GM12872 (cell line): ENCODE data around the gene CES5A.

Experiments used
- TF ChIP-seq, protein P1 (sequence below): IDR thresholded peaks from 3 replicates; pipeline ENCODE4 v1.5.1; 2011; ENCODE audit warnings: low read depth, mild to moderate bottlenecking, low read length, moderate library complexity; ENCODE audit not compliant: insufficient read depth

Gene CES5A, protein sequence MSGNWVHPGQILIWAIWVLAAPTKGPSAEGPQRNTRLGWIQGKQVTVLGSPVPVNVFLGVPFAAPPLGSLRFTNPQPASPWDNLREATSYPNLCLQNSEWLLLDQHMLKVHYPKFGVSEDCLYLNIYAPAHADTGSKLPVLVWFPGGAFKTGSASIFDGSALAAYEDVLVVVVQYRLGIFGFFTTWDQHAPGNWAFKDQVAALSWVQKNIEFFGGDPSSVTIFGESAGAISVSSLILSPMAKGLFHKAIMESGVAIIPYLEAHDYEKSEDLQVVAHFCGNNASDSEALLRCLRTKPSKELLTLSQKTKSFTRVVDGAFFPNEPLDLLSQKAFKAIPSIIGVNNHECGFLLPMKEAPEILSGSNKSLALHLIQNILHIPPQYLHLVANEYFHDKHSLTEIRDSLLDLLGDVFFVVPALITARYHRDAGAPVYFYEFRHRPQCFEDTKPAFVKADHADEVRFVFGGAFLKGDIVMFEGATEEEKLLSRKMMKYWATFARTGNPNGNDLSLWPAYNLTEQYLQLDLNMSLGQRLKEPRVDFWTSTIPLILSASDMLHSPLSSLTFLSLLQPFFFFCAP

DNA sequence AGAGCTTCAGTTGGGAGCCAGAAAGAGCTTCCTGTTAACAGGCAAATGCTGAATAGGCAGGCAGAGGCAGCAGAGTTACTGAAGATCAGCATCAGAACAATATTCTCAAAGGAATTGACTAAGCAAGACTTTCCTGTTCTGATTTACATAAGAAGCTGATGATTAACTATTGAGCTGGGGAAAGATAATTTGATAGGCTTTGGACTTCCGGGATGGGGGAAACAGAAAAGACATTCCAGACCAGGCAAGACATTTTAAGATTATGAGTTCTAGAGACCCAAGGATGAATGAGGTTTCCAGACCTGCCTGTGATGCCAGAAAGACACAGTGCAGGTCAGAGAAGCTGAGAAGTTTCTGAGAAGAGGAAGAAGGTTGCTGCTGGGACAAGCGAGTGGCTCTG, at the start of gene CES5A:
TSS of gene CES5A (minus strand) at position 101 of the 400 bp plus-strand sequence. CDS start 152 bp downstream, outside the sequence.
- TF ChIP-seq, protein P1, sequence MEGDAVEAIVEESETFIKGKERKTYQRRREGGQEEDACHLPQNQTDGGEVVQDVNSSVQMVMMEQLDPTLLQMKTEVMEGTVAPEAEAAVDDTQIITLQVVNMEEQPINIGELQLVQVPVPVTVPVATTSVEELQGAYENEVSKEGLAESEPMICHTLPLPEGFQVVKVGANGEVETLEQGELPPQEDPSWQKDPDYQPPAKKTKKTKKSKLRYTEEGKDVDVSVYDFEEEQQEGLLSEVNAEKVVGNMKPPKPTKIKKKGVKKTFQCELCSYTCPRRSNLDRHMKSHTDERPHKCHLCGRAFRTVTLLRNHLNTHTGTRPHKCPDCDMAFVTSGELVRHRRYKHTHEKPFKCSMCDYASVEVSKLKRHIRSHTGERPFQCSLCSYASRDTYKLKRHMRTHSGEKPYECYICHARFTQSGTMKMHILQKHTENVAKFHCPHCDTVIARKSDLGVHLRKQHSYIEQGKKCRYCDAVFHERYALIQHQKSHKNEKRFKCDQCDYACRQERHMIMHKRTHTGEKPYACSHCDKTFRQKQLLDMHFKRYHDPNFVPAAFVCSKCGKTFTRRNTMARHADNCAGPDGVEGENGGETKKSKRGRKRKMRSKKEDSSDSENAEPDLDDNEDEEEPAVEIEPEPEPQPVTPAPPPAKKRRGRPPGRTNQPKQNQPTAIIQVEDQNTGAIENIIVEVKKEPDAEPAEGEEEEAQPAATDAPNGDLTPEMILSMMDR = no peak

DNA sequence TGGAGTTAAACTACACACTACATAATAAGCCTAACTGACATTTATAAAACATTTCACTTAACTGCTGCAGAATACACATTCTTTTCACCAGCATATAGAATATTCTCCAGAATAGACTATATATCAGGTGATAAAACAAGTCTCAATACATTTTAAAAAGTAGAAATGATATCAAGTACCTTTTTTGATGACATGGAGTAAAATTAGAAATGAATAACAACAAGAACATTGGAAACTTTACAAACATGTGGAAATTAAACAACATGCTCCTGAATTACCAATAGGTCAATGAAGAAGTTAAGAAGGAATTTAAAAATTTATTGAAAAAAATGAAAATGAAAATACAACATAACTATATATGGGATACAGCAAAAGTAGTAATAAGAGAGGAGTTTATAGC, 47.5 kb upstream of the CES5A start:
- TF ChIP-seq, protein P1 = no peak

DNA sequence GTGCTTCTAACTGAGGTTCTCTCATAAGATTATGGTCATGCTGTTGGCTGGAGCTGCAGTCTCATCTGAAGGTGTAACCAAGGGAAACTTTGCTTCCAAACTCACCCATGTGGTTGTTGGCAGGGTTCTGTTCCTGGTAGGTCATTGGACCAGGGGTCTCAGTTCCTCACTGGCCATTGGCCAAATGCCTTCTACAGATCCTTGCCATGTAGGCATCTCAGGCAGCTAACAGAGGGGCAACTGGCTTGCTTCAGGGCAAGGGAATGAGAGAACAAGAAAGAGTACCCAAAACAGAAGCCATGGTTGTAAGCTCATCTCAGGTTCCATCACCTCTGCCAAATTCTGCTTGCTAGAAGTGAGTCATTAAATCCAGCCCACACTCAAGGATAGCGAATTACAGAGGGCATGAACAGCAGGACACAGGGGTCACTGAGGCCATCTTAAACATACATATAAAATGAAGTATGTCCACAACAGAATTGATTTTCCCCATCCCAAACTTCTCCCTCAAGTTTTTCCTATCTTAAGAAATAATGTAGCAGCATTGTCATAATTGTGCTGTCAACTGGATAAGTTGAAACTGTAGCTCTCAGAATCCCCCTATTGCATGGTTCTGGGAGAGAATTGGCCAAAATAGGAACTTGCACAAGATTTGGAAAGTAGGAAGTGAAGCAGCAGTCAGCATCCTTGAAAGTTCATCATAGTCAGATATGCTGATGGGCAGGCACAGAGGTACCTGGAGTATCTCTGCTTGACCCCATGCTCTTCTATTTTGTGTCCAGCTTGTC, 42.4 kb upstream of the CES5A start:
- TF ChIP-seq, protein P1 = no peak

DNA sequence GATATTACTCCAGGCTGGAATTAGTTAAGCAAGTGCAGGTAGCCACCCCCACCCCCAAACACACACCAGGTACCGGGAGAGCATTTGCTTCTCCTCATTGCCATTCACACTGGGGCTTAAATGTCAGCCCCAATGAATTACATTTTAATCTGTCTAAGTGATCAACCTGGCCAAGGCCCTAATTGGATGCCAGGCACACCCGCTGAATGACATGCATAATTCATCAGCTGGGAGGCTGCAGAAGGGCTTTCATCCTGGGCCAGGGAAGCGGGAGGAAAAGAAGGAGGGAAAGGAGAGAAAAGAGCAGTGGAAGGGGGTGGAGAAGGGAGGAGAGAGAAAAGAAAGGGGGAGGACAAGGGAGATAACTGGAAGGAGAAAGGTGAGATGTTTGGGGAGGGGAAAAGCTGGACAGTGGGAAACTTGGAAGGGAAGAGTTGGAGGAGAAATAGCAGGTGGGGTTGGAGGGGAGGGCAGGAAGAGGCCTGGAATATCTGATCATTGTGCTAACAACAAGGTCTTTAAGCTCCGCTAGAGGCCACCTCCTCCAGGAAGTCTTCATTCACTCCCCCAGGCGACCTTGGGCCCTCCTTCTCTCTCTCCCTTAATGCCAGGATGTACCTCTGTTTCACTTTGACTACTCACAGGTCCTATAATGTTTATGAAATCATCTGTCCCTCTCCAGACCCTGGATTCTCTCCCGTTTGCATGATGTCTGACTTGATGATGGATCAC, 40.1 kb upstream of the CES5A start:
- TF ChIP-seq, protein P1 = no peak

DNA sequence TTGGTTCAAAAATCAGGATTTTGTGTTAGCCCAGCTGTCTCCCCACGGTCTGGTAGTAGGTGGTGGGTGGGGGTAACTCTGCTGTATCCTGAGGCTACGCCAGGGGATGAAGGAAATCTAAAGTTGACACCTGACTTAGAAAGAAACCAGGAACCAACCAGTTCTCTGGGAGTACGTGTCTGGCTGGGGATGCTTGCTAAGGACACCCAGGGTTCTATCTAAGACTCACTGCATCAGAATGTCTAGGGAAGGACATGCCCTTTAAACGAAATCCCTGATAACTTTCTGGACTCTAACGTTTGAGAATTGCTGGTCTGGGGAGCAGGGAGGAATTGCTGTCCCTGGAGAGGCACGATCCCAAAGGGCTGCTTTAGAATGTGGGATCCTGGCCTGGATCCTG, 39.2 kb upstream of the CES5A start:
- TF ChIP-seq, protein P1 = no peak

DNA sequence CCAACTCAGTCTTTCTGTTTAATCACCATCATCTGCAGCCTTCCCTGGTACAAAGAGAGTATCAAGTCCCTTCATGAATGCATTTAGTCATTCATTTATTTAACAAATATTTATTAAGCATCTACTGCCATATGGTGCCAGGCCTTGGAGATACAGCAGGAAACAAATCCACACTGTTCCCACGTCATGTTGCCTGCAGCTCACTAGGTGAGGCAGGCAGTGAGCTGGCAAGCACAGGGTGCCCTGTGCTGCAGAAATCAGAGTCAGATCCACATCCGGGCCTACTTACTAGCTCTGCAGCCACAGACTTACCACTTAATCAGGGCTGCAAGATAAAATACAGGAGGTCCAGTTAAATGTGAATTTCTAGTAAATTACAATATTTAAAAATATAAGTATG, 38.5 kb upstream of the CES5A start:
- TF ChIP-seq, protein P1 = no peak
